ENCODE measurements around the gene SUGP2.

SUGP2 gene

GRCh38 chr19:18943465-18943864 lies 89.9 kb downstream of the SUGP2 start:
- Histone ChIP-seq H3K9ac (ENCODE audit: low read length) (no peak overlapping the region), H3K36me3 (ENCODE audit: low read length) (no peaks in the 10 kb centered on the region), H3K4me3 (ENCODE audit: insufficient read depth, low read length, poor library complexity, severe bottlenecking) (no peak overlapping the region), H4K20me1 (ENCODE audit: low read depth, low read length) (no peaks in the 10 kb centered on the region), H3K9me2 (replicated peaks; ENCODE audit: insufficient read depth, low read length) (no peaks in the 10 kb centered on the region), H2AFZ (ENCODE audit: low read depth, low read length, severe bottlenecking) (no peak overlapping the region), H3F3A (ENCODE audit: insufficient read depth) (peaks cover 22% of the 10 kb centered on the region), H3K79me2 (ENCODE audit: insufficient read depth, low read length) (peaks cover 13% of the 10 kb centered on the region), H3K4me2 (ENCODE audit: low read depth, low read length, poor library complexity, severe bottlenecking) (no peak overlapping the region), H3K9me3 (ENCODE audit: insufficient read depth, low read length) (no peaks in the 10 kb centered on the region), H3K27me3 (ENCODE audit: low read length) (no peaks in the 10 kb centered on the region), H3K27ac (ENCODE audit: low read depth, low read length) (no peak overlapping the region)
- no peak for TF ChIP-seq CTCF (IDR thresholded peaks at IDR 0.05; ENCODE audit: insufficient read depth, low read length, poor library complexity, severe bottlenecking)
- no peak for TF ChIP-seq EZH2phosphoT487 (conservative IDR thresholded peaks at IDR 0.05; ENCODE audit: low read length)

DNA sequence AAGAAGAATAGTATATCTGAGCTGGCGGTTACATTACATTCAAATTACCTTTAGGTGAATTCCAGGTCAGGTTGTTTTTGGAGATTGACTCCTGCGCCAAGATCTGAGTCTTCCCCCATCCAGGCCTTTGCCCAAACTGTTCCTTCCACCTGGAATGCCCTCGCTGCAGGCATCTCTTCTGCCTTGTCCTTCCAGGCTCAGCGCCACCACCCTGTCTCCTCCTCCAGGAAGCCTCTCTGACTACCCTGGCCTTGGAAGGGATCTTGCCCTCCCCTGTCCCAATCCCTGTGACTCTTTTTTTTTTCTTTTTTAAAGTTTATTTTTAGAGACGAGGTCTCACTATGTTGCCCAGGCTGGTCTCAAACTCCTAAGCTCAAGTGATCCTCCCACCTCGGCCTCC lies 90.6 kb downstream of the SUGP2 start:
- H2AFZ ChIP-seq (ENCODE audit: low read depth, low read length, severe bottlenecking) = no peak overlapping the region
- no peaks in the 10 kb centered on the region for H3K9me3 ChIP-seq (ENCODE audit: insufficient read depth, low read length)
- TF ChIP-seq EZH2phosphoT487 (conservative IDR thresholded peaks at IDR 0.05; ENCODE audit: low read length) (no peak), CTCF (IDR thresholded peaks at IDR 0.05; ENCODE audit: insufficient read depth, low read length, poor library complexity, severe bottlenecking) (no peak)
- no peaks in the 10 kb centered on the region for H3K9me2 ChIP-seq (replicated peaks; ENCODE audit: insufficient read depth, low read length)
- peaks cover 13% of the 10 kb centered on the region for H3K79me2 ChIP-seq (ENCODE audit: insufficient read depth, low read length)
- H3K27ac ChIP-seq (ENCODE audit: low read depth, low read length) = no peak overlapping the region
- H3K4me3 ChIP-seq (ENCODE audit: insufficient read depth, low read length, poor library complexity, severe bottlenecking) = no peak overlapping the region
- peaks cover 22% of the 10 kb centered on the region for H3F3A ChIP-seq (ENCODE audit: insufficient read depth)
- no peaks in the 10 kb centered on the region for H3K27me3 ChIP-seq (ENCODE audit: low read length)
- no peak overlapping the region for H3K4me2 ChIP-seq (ENCODE audit: low read depth, low read length, poor library complexity, severe bottlenecking)
- no peaks in the 10 kb centered on the region for H3K36me3 ChIP-seq (ENCODE audit: low read length)
- H4K20me1 ChIP-seq (ENCODE audit: low read depth, low read length) = no peaks in the 10 kb centered on the region
- H3K9ac ChIP-seq (ENCODE audit: low read length) = no peak overlapping the region

- H3K9ac ChIP-seq (ENCODE audit: low read length) = no peak overlapping the region
- H3K27me3 ChIP-seq (ENCODE audit: low read length) = no peaks in the 10 kb centered on the region
- H4K20me1 ChIP-seq (ENCODE audit: low read depth, low read length) = no peaks in the 10 kb centered on the region
- no peaks in the 10 kb centered on the region for H3K9me2 ChIP-seq (replicated peaks; ENCODE audit: insufficient read depth, low read length)
- no peak overlapping the region for H3K4me2 ChIP-seq (ENCODE audit: low read depth, low read length, poor library complexity, severe bottlenecking)
- no peak overlapping the region for H3K4me3 ChIP-seq (ENCODE audit: insufficient read depth, low read length, poor library complexity, severe bottlenecking)
- no peaks in the 10 kb centered on the region for H3K9me3 ChIP-seq (ENCODE audit: insufficient read depth, low read length)
- no peak overlapping the region for H2AFZ ChIP-seq (ENCODE audit: low read depth, low read length, severe bottlenecking)
- H3K36me3 ChIP-seq (ENCODE audit: low read length) = no peaks in the 10 kb centered on the region
- TF ChIP-seq EZH2phosphoT487 (conservative IDR thresholded peaks at IDR 0.05; ENCODE audit: low read length) = no peak
- no peak for TF ChIP-seq CTCF (IDR thresholded peaks at IDR 0.05; ENCODE audit: insufficient read depth, low read length, poor library complexity, severe bottlenecking)
- H3K79me2 ChIP-seq (ENCODE audit: insufficient read depth, low read length) = peaks cover 13% of the 10 kb centered on the region
- H3K27ac ChIP-seq (ENCODE audit: low read depth, low read length) = no peak overlapping the region
- peaks cover 21% of the 10 kb centered on the region for H3F3A ChIP-seq (ENCODE audit: insufficient read depth)
Observed at GRCh38 chr19:18941628-18942354, 91.5 kb downstream of the SUGP2 start.

Measured in SU-DHL-6 (cell line).